Measurements from ENCODE around the gene RAB18. TPM values are rescaled to one million over a fixed set of nuclear protein-coding genes. Genes with fewer than 3 reads are reported as not detected.

Gene RAB18
- total RNA-seq, 1 experiment from 2014 or later = 68.1 TPM

DNA sequence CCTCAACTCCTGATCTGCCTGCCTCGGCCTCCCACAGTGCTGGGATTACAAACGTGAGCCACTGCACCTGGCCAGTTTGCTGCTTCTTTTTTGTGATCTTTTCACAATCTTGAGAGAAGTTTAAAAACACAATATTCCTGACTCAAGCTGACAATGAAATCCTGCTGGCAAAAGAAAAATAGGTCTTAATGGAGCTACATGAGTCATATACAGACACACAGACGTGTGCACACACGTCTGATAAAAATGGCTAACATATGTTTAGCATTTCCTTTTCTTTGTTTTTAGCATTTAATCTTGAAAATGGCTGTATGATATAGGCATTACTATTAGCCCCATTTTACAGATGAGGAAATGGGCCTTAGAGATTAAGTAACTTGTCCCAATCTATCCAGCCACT lies 29.4 kb upstream of the RAB18 start:
- no peaks in the 10 kb centered on the region for H3K9me2 ChIP-seq (ENCODE audit: insufficient read depth)
- no peaks in the 10 kb centered on the region for H3K79me2 ChIP-seq (ENCODE audit: insufficient read depth, low read length)
- ATAC-seq (no peak), DNase-seq (ENCODE audit: low read depth, low spot score) (no peak)
- TF ChIP-seq EZH2 (IDR thresholded peaks at IDR 0.05) (no peak), TCF7L2 (IDR thresholded peaks at IDR 0.05; ENCODE audit: borderline replicate concordance, extremely low read depth, insufficient read depth, insufficient read length) (no peak), SRF (IDR thresholded peaks at IDR 0.05; ENCODE audit: low read depth) (no peak), EZH2phosphoT487 (IDR thresholded peaks at IDR 0.05; ENCODE audit: borderline replicate concordance) (no peak), FOSL1 (IDR thresholded peaks at IDR 0.05; ENCODE audit: low read depth) (no peak), POLR2AphosphoS5 (IDR thresholded peaks at IDR 0.05; ENCODE audit: low read depth, low read length) (no peak), ZFX (IDR thresholded peaks at IDR 0.05) (no peak), CBX3 (IDR thresholded peaks at IDR 0.05; ENCODE audit: low read depth) (no peak)
- TF ChIP-seq, protein P1, sequence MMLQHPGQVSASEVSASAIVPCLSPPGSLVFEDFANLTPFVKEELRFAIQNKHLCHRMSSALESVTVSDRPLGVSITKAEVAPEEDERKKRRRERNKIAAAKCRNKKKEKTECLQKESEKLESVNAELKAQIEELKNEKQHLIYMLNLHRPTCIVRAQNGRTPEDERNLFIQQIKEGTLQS (IDR thresholded peaks at IDR 0.05) = no peak
- H3K9ac ChIP-seq (ENCODE audit: low read length) = no peak overlapping the region
- H3K9me3 ChIP-seq (ENCODE audit: control insufficient read depth in 1 of 2, insufficient read depth in 1 of 2, low read depth in 1 of 2, low read length in 2 of 2) = no peaks in the 10 kb centered on the region
- ChIA-PET POLR2A (no interaction called here), RAD21 (ENCODE audit: low non-redundant PET in 1 of 2, low total read pairs in 2 of 2, uncharacterized antibody in 2 of 2, unreplicated experiment in 2 of 2) (no interaction called here), CTCF (no interaction called here)
- H2AFZ ChIP-seq (ENCODE audit: low read depth, low read length, poor library complexity, severe bottlenecking) = no peak overlapping the region
- no peak overlapping the region for H3K4me3 ChIP-seq (replicated peaks in 1 of 2; ENCODE audit: low read depth in 1 of 2, low read length in 2 of 2)
- intact Hi-C loops (cut with micrococcal nuclease) = no loop called here
- no peaks in the 10 kb centered on the region for H3K36me3 ChIP-seq (ENCODE audit: control insufficient read depth in 1 of 2, insufficient read depth in 2 of 2, low read length in 2 of 2)
- no peaks in the 10 kb centered on the region for H3K27me3 ChIP-seq (ENCODE audit: insufficient read depth, low read length)
- H3K27ac ChIP-seq (ENCODE audit: low read depth, low read length) = no peak overlapping the region
- BruUV-seq (replicated peaks) = no TSS peak
- H4K20me1 ChIP-seq (ENCODE audit: insufficient read depth) = no peaks in the 10 kb centered on the region
- H3K4me2 ChIP-seq (ENCODE audit: low read length) = no peak overlapping the region
- no peaks in the 10 kb centered on the region for H3K4me1 ChIP-seq (ENCODE audit: control insufficient read depth in 1 of 2, insufficient read depth in 2 of 2, low read length in 2 of 2)

DNA sequence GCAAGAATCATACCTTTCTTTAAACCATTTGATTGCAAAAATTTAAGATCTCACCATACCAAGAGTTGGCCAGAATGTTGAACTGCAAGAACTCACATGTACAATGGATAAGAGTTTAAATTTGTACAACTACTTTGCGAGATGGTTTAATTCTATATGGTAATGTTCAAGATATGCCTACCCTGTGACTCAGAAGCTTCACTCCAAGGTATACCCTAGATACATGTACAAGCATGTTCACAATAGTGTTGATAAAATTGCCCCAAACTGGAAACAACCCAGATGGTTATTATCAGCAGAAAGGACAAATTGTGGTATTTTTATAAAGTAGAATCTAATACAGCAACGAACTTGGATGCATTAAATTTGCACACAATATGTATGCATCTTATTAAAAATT lies 25.1 kb upstream of the RAB18 start:
- RAD21 ChIA-PET (ENCODE audit: low non-redundant PET in 1 of 2, low total read pairs in 2 of 2, uncharacterized antibody in 2 of 2, unreplicated experiment in 2 of 2) = no interaction called here
- intact Hi-C loops (cut with micrococcal nuclease) = no loop called here
- no peak for ATAC-seq
- H4K20me1 ChIP-seq (ENCODE audit: insufficient read depth) = no peaks in the 10 kb centered on the region
- no peaks in the 10 kb centered on the region for H3K9me3 ChIP-seq (ENCODE audit: control insufficient read depth in 1 of 2, insufficient read depth in 1 of 2, low read depth in 1 of 2, low read length in 2 of 2)
- TF ChIP-seq SIN3A (IDR thresholded peaks at IDR 0.05; ENCODE audit: low read depth) (no peak), SRF (IDR thresholded peaks at IDR 0.05; ENCODE audit: low read depth) (no peak), CEBPB (IDR thresholded peaks at IDR 0.05; ENCODE audit: low read depth) (no peak), YY1 (IDR thresholded peaks at IDR 0.05; ENCODE audit: extremely low read depth, insufficient replicate concordance, low read depth, low read length) (no peak), EZH2 (IDR thresholded peaks at IDR 0.05) (no peak), CBX3 (IDR thresholded peaks at IDR 0.05; ENCODE audit: low read depth) (no peak)
- TF ChIP-seq, protein P1 (IDR thresholded peaks at IDR 0.05) = no peak
- TF ChIP-seq, protein P2, sequence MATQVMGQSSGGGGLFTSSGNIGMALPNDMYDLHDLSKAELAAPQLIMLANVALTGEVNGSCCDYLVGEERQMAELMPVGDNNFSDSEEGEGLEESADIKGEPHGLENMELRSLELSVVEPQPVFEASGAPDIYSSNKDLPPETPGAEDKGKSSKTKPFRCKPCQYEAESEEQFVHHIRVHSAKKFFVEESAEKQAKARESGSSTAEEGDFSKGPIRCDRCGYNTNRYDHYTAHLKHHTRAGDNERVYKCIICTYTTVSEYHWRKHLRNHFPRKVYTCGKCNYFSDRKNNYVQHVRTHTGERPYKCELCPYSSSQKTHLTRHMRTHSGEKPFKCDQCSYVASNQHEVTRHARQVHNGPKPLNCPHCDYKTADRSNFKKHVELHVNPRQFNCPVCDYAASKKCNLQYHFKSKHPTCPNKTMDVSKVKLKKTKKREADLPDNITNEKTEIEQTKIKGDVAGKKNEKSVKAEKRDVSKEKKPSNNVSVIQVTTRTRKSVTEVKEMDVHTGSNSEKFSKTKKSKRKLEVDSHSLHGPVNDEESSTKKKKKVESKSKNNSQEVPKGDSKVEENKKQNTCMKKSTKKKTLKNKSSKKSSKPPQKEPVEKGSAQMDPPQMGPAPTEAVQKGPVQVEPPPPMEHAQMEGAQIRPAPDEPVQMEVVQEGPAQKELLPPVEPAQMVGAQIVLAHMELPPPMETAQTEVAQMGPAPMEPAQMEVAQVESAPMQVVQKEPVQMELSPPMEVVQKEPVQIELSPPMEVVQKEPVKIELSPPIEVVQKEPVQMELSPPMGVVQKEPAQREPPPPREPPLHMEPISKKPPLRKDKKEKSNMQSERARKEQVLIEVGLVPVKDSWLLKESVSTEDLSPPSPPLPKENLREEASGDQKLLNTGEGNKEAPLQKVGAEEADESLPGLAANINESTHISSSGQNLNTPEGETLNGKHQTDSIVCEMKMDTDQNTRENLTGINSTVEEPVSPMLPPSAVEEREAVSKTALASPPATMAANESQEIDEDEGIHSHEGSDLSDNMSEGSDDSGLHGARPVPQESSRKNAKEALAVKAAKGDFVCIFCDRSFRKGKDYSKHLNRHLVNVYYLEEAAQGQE (IDR thresholded peaks at IDR 0.05; ENCODE audit: low read depth) = no peak
- H2AFZ ChIP-seq (ENCODE audit: low read depth, low read length, poor library complexity, severe bottlenecking) = no peak overlapping the region
- H3K27ac ChIP-seq (ENCODE audit: low read depth, low read length) = no peak overlapping the region
- BruUV-seq (replicated peaks) = no TSS peak
- POLR2A ChIA-PET = no interaction called here
- no peaks in the 10 kb centered on the region for H3K27me3 ChIP-seq (ENCODE audit: insufficient read depth, low read length)
- no peaks in the 10 kb centered on the region for H3K9me2 ChIP-seq (ENCODE audit: insufficient read depth)
- H3K4me3 ChIP-seq (replicated peaks in 1 of 2; ENCODE audit: low read depth in 1 of 2, low read length in 2 of 2) = no peak overlapping the region
- H3K9ac ChIP-seq (ENCODE audit: low read length) = no peak overlapping the region
- H3K4me1 ChIP-seq (ENCODE audit: control insufficient read depth in 1 of 2, insufficient read depth in 2 of 2, low read length in 2 of 2) = no peaks in the 10 kb centered on the region; a peak in 1 of 4 replicates
- no peaks in the 10 kb centered on the region for H3K36me3 ChIP-seq (ENCODE audit: control insufficient read depth in 1 of 2, insufficient read depth in 2 of 2, low read length in 2 of 2)
- CTCF ChIA-PET = no interaction called here
- no peak for DNase-seq (ENCODE audit: low read depth, low spot score)
- H3K4me2 ChIP-seq (ENCODE audit: low read length) = no peak overlapping the region
- no peaks in the 10 kb centered on the region for H3K79me2 ChIP-seq (ENCODE audit: insufficient read depth, low read length)

Measured in HCT116 (cell line).